Upper lobe of left lung (tissue), 6 donors: Measurements from ENCODE around the gene KCNG1. TPM values are rescaled to one million over a fixed set of nuclear protein-coding genes. Genes with fewer than 3 reads are reported as not detected.

Source experiments
- ATAC-seq, 2 donors: fragments of 200-7000 bp; cut with Tn5 transposase; one replicate each; pipeline ENCODE4 v1.9.1; 2022; ENCODE audit warnings: mild to moderate bottlenecking in 2 of 2, moderate library complexity in 2 of 2; ENCODE audit not compliant: low FRiP score in 2 of 2
- DNase-seq, 2 donors: peaks; one replicate each; pipeline ENCODE4 v3.0.0-alpha.2; 2019 to 2020
- H3K27ac ChIP-seq, 4 donors: fragments of 200-600 bp; sonication (generic); one replicate each; pipeline ENCODE4 v1.5.1; 2016 to 2019
- H3K27me3 ChIP-seq, 4 donors: fragments of 200-600 bp; sonication (generic); one replicate each; pipeline ENCODE4 v1.5.1; 2017 to 2019
- H3K36me3 ChIP-seq, 4 donors: fragments of 200-600 bp; sonication (generic); one replicate each; pipeline ENCODE4 v1.5.1; 2016 to 2019
- H3K4me1 ChIP-seq, 4 donors: fragments of 200-600 bp; sonication (generic); one replicate each; pipeline ENCODE4 v1.5.1; 2018 to 2019
- H3K4me3 ChIP-seq, 4 donors: fragments of 200-600 bp; sonication (generic); one replicate each; pipeline ENCODE4 v1.5.1; 2017 to 2019; ENCODE audit warnings: mild to moderate bottlenecking in 2 of 4, moderate library complexity in 1 of 4
- H3K9me3 ChIP-seq, 4 donors: fragments of 200-600 bp; sonication (generic); one replicate each; pipeline ENCODE4 v1.5.1; 2018 to 2019
- EP300 ChIP-seq, 4 donors: sonication (generic); formaldehyde crosslinking; IDR thresholded peaks; one replicate each; pipeline ENCODE4 v1.5.1; 2017; ENCODE audit warnings: antibody characterized with exemption in 4 of 4, control low read depth in 2 of 4
- POLR2A ChIP-seq, 4 donors: fragments of 450-650 bp; IDR thresholded peaks; one replicate each; pipeline ENCODE4 v1.5.1; 2016 to 2017; ENCODE audit warnings: antibody characterized with exemption in 4 of 4, mild to moderate bottlenecking in 2 of 4
- POLR2AphosphoS5 ChIP-seq, 2 donors: sonication (generic); formaldehyde crosslinking; IDR thresholded peaks; one replicate each; pipeline ENCODE4 v1.5.1; 2017; ENCODE audit warnings: antibody characterized with exemption in 2 of 2
- WGBS, 2 donors: methylation state at CpG; one replicate each; pipeline ENCODE4 v1.1.5; 2017 to 2018; 5-methylcytosine and 5-hydroxymethylcytosine counted together
- total RNA-seq, 6 donors: library from RNA; depleted of rRNA in 4 of 6; stranded (reverse); fragments of >200 nt in 4 of 6; gene quantifications; one replicate each; pipeline versions ENCODE4 v1.1.0 to v1.2.1, GENCODE V29; 2016 to 2021
- TF ChIP-seq, protein P1 (sequence below), 6 experiments: fragments of 450-650 bp in 4 of 6; fragments of 200-600 bp in 2 of 6; sonication (generic) in 2 of 6; IDR thresholded peaks; one replicate each; pipeline ENCODE4 v1.5.1; 2016 to 2019; ENCODE audit warnings: antibody characterized with exemption in 6 of 6
- donor health status: DM: no; HTN: no; CAD: no; lungs with moderate emphysema.
- donor health status: DM: no; HTN: yes; CAD: no; lungs with severe emphysema.

KCNG1 gene
- total RNA-seq, 6 donors from 2014 or later, result 0.17 to 0.37 (median 0.25) TPM; not detected in 2

DNA sequence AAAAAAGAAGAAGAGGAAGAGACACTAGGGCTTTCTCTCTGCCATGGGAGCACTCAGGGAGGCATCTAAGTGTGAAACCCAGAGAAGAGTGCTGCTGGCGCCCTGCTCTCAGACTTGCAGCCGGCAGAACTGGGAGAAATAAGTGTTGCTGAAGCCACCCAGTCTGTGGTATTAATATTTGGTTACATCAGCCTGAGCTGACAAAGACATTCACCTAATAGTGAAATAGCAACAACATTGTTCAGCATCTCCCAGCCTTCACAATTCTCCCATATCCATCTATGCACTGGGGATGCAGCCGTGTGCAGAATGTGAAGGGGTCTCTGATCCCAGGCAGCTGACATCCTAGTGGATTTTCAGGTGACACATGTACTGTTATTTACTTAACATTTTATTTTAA is 12.0 kb downstream of the KCNG1 start:
- DNase-seq, result no peak
- H3K27me3 ChIP-seq, result no peaks in the 10 kb centered on the region
- H3K4me3 ChIP-seq, result no peak overlapping the region
- H3K27ac ChIP-seq, result no peak overlapping the region
- WGBS, 2 donors, result 81 to 85% methylated on average over 3 of the region's 3 CpGs
- no peaks in the 10 kb centered on the region for H3K36me3 ChIP-seq
- ATAC-seq, result no peak
- TF ChIP-seq POLR2AphosphoS5 (IDR thresholded peaks at IDR 0.05) (no peak), EP300 (IDR thresholded peaks at IDR 0.05) (no peak), POLR2A (IDR thresholded peaks at IDR 0.05) (no peak)
- TF ChIP-seq, protein P1, sequence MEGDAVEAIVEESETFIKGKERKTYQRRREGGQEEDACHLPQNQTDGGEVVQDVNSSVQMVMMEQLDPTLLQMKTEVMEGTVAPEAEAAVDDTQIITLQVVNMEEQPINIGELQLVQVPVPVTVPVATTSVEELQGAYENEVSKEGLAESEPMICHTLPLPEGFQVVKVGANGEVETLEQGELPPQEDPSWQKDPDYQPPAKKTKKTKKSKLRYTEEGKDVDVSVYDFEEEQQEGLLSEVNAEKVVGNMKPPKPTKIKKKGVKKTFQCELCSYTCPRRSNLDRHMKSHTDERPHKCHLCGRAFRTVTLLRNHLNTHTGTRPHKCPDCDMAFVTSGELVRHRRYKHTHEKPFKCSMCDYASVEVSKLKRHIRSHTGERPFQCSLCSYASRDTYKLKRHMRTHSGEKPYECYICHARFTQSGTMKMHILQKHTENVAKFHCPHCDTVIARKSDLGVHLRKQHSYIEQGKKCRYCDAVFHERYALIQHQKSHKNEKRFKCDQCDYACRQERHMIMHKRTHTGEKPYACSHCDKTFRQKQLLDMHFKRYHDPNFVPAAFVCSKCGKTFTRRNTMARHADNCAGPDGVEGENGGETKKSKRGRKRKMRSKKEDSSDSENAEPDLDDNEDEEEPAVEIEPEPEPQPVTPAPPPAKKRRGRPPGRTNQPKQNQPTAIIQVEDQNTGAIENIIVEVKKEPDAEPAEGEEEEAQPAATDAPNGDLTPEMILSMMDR (IDR thresholded peaks at IDR 0.05), result no peak
- no peaks in the 10 kb centered on the region for H3K4me1 ChIP-seq
- no peaks in the 10 kb centered on the region for H3K9me3 ChIP-seq

DNA sequence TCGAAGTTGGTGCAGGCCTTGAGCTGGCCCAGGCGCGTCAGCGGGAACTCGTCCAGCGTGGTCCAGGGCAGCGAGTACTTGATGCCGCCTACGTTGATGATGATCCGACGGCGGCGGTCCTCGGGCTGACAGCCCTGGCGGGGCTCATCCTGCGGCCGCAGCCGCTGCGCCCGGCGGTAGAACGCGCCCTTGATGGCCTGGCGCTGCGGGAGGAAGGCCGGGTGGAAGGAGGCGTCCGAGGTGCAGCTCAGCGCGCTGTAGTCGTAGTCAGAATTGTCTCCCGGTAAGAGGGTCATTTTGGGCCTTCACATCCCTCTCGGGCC is 12.9 kb downstream of the KCNG1 start:
- WGBS, 2 donors, result 85 to 87% methylated on average over 32 to 33 of the region's 33 CpGs
- DNase-seq (peak in 1 of 2 donors; percentile 81), ATAC-seq (peak in 1 of 2 donors; percentile 18)
- Histone ChIP-seq H3K27ac (no peak overlapping the region), H3K27me3 (no peaks in the 10 kb centered on the region), H3K9me3 (no peaks in the 10 kb centered on the region), H3K4me1 (no peaks in the 10 kb centered on the region), H3K4me3 (no peak overlapping the region), H3K36me3 (no peaks in the 10 kb centered on the region)
- TF ChIP-seq POLR2AphosphoS5 (IDR thresholded peaks at IDR 0.05), result no peak

GRCh38 chr20:51009303-51010042 is 13.4 kb downstream of the KCNG1 start:
- ATAC-seq, result no peak
- no peaks in the 10 kb centered on the region for H3K27me3 ChIP-seq
- H3K27ac ChIP-seq, result no peak overlapping the region
- H3K4me1 ChIP-seq, result no peaks in the 10 kb centered on the region
- WGBS, 2 donors, result 85 to 89% methylated on average over 49 to 58 of the region's 58 CpGs
- H3K4me3 ChIP-seq, result no peak overlapping the region
- no peaks in the 10 kb centered on the region for H3K36me3 ChIP-seq
- no peaks in the 10 kb centered on the region for H3K9me3 ChIP-seq
- DNase-seq, result peak in 1 of 2 donors; percentile 73
- TF ChIP-seq, protein P1 (IDR thresholded peaks at IDR 0.05), result no peak
- TF ChIP-seq POLR2AphosphoS5 (IDR thresholded peaks at IDR 0.05) (no peak), EP300 (IDR thresholded peaks at IDR 0.05) (no peak), POLR2A (IDR thresholded peaks at IDR 0.05) (no peak)

GRCh38 chr20:51008718-51009117 is 14.2 kb downstream of the KCNG1 start:
- DNase-seq, result no peak
- Histone ChIP-seq H3K4me1 (no peaks in the 10 kb centered on the region), H3K9me3 (no peaks in the 10 kb centered on the region), H3K27ac (no peak overlapping the region), H3K36me3 (no peaks in the 10 kb centered on the region), H3K4me3 (no peak overlapping the region), H3K27me3 (no peaks in the 10 kb centered on the region)
- TF ChIP-seq POLR2A (IDR thresholded peaks at IDR 0.05) (no peak), EP300 (IDR thresholded peaks at IDR 0.05) (no peak), POLR2AphosphoS5 (IDR thresholded peaks at IDR 0.05) (no peak)
- TF ChIP-seq, protein P1 (IDR thresholded peaks at IDR 0.05), result no peak
- ATAC-seq, result no peak
- WGBS, 2 donors, result 75 to 95% methylated on average over 5 of the region's 5 CpGs

DNA sequence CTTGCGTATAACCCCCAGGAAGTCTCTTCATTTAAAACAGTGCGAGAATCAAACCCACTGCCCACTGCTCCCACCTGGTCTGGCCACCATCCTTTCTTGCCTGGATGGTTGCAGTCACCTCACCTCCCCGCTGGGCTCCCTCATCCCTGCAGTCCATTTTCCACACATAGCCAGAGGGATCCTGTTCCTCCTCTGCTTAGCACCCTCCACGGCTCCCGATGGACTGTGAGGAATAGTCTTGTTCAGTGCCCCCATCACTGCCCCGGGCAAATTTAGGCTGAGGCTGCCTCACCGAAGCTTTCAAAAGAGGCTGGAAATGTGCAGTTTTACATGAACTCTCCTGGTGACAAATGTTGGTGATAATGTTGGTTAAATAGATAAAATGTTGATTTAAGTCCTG is 17.7 kb downstream of the KCNG1 start:
- Histone ChIP-seq H3K4me1 (no peaks in the 10 kb centered on the region), H3K4me3 (no peak overlapping the region), H3K36me3 (no peaks in the 10 kb centered on the region), H3K9me3 (no peaks in the 10 kb centered on the region), H3K27me3 (no peaks in the 10 kb centered on the region), H3K27ac (no peak overlapping the region)
- ATAC-seq (no peak), DNase-seq (no peak)
- WGBS, 2 donors, result 90 to 93% methylated on average over 7 of the region's 7 CpGs
- TF ChIP-seq EP300 (IDR thresholded peaks at IDR 0.05) (no peak), POLR2A (IDR thresholded peaks at IDR 0.05) (no peak), POLR2AphosphoS5 (IDR thresholded peaks at IDR 0.05) (no peak)
- TF ChIP-seq, protein P1 (IDR thresholded peaks at IDR 0.05), result no peak
